ENCODE measurements around the gene SORCS2.

DNA sequence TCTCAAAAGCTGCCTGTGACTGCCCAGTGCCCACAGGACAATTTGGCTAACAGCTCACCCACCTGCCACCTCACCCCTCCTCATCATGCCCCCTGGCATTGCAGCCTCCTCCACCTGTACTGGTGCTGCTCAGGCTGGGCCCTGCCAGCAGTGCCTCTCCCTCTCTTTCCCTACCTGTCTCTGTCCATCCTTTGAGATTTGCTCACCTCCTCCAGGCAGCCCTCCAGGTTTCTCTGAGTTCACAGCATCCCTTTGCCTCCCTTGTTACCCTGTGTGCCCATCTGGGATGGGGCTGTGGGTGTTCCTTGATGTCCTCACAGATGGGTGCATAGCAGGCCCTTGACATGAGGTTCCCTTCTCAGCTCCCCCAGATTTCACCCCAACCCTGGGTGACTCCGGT is 522.4 kb downstream of the SORCS2 start:
- TF ChIP-seq POLR2A (IDR thresholded peaks at IDR 0.05; ENCODE audit: low read length) (no peak), GATA1 (IDR thresholded peaks at IDR 0.05; ENCODE audit: low read depth, low read length) (no peak)
